ENCODE measurements around the gene LUZP2. TPM values are rescaled to one million over a fixed set of nuclear protein-coding genes. Genes with fewer than 3 reads are reported as not detected.

Gene LUZP2
- total and polyA plus RNA-seq, 2 donors (not counting 1 experiment from before 2014, with no cell fraction given) = not detected

DNA sequence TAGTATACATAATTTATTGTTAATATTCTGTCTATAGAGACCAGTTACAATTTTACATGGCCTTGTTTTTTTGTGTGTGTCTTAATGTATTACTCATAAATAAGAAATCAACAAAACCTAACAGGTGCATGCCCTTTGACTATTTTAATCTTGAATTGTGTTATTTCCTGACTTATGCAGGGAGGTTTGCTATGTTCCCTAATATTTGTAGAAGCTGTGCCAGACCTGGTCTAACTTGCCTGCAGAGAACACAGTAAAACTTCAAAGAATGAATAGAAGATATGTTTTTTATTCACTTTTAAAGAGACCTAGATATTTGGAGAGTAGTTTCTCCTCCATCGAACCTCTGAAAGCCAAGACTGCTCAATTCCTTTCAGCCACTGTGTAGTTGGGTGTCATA lies 234.7 kb downstream of the LUZP2 start:
- CTCF ChIA-PET = no interaction called here
- Histone ChIP-seq H4K20me1 (ENCODE audit: control insufficient read depth, insufficient read depth, low read length, poor library complexity, severe bottlenecking) (no peaks in the 10 kb centered on the region), H3K27ac (ENCODE audit: low read length in 2 of 2) (no peak overlapping the region), H3K4me2 (replicated peaks; ENCODE audit: low read depth, low read length, poor library complexity, severe bottlenecking) (no peak overlapping the region), H3K36me3 (replicated peaks in 1 of 2; ENCODE audit: control extremely low read depth in 1 of 2, control insufficient read depth in 1 of 2, extremely low read depth in 1 of 2, insufficient read depth in 2 of 2, low read length in 1 of 2) (no peaks in the 10 kb centered on the region), H3K27me3 (replicated peaks in 1 of 4; ENCODE audit: control extremely low read depth in 1 of 4, control insufficient read depth in 3 of 4, insufficient read depth in 4 of 4, low read length in 3 of 4) (no peaks in the 10 kb centered on the region), H3K79me2 (ENCODE audit: control insufficient read depth, insufficient read depth, low read length) (no peaks in the 10 kb centered on the region), H3K4me1 (ENCODE audit: control insufficient read depth in 2 of 2, insufficient read depth in 2 of 2, low read length in 2 of 2) (no peaks in the 10 kb centered on the region), H3K4me3 (ENCODE audit: control extremely low read depth in 1 of 5, extremely low read depth in 1 of 5, insufficient read depth in 1 of 5, low read depth in 2 of 5, low read length in 4 of 5) (no peak overlapping the region), H3K9ac (ENCODE audit: low read length) (no peak overlapping the region), H2AFZ (ENCODE audit: insufficient read depth, low read depth, low read length, poor library complexity, severe bottlenecking) (no peak overlapping the region), H3K9me3 (ENCODE audit: control extremely low read depth in 1 of 3, control insufficient read depth in 2 of 3, insufficient read depth in 1 of 3, low read length in 2 of 3) (no peaks in the 10 kb centered on the region)
- no peaks in the 10 kb centered on the region for H3K27me3 Mint-ChIP-seq
- TF ChIP-seq, protein P1, sequence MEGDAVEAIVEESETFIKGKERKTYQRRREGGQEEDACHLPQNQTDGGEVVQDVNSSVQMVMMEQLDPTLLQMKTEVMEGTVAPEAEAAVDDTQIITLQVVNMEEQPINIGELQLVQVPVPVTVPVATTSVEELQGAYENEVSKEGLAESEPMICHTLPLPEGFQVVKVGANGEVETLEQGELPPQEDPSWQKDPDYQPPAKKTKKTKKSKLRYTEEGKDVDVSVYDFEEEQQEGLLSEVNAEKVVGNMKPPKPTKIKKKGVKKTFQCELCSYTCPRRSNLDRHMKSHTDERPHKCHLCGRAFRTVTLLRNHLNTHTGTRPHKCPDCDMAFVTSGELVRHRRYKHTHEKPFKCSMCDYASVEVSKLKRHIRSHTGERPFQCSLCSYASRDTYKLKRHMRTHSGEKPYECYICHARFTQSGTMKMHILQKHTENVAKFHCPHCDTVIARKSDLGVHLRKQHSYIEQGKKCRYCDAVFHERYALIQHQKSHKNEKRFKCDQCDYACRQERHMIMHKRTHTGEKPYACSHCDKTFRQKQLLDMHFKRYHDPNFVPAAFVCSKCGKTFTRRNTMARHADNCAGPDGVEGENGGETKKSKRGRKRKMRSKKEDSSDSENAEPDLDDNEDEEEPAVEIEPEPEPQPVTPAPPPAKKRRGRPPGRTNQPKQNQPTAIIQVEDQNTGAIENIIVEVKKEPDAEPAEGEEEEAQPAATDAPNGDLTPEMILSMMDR (IDR thresholded peaks at IDR 0.05) = no peak
- TF ChIP-seq EZH2 (IDR thresholded peaks at IDR 0.05; ENCODE audit: borderline replicate concordance, insufficient read depth, low read depth, low read length, poor library complexity, severe bottlenecking) = no peak
- POLR2A ChIA-PET = no interaction called here
- WGBS (ENCODE audit: insufficient coverage) = no CpG with 5 or more reads among the region's 1 CpG
- no peak overlapping the region for H3K27ac Mint-ChIP-seq
- H3K9me3 Mint-ChIP-seq (ENCODE audit: insufficient read depth) = no peaks in the 10 kb centered on the region
- H3K4me3 Mint-ChIP-seq = no peak overlapping the region
- ATAC-seq (ENCODE audit: low read depth) (no peak), DNase-seq (no peak)
- H3K4me1 Mint-ChIP-seq = no peaks in the 10 kb centered on the region
- intact Hi-C loops (cut with micrococcal nuclease) = no loop called here

DNA sequence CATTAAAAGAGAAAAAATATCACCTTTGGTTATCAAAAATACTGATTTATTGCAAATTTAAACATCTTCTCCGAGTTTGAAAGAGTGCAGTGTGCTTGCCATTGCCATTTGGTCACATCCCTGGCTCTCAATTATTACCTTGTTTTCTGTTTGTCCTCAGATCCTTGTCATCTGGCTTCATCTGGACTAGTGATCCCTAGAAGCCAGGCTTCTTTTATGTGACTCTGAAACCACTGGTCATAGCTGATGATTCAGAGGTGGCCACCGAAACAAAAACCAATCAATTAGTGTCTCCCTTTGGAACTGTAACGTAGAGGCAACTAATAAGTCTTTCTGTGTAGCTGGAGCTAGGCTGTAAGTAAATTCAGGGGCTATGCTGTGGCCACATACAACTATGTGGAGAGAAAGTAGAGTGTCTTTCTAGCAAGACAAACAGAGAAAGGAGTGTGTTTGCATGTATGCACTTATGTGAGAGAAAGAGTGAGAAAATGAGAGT lies 237.9 kb downstream of the LUZP2 start:
- Histone ChIP-seq H3K27me3 (replicated peaks in 1 of 4; ENCODE audit: control extremely low read depth in 1 of 4, control insufficient read depth in 3 of 4, insufficient read depth in 4 of 4, low read length in 3 of 4) (no peaks in the 10 kb centered on the region), H3K4me2 (replicated peaks; ENCODE audit: low read depth, low read length, poor library complexity, severe bottlenecking) (no peak overlapping the region), H3K79me2 (ENCODE audit: control insufficient read depth, insufficient read depth, low read length) (no peaks in the 10 kb centered on the region), H4K20me1 (ENCODE audit: control insufficient read depth, insufficient read depth, low read length, poor library complexity, severe bottlenecking) (no peaks in the 10 kb centered on the region), H3K36me3 (replicated peaks in 1 of 2; ENCODE audit: control extremely low read depth in 1 of 2, control insufficient read depth in 1 of 2, extremely low read depth in 1 of 2, insufficient read depth in 2 of 2, low read length in 1 of 2) (no peaks in the 10 kb centered on the region), H3K9ac (ENCODE audit: low read length) (no peak overlapping the region), H3K4me1 (ENCODE audit: control insufficient read depth in 2 of 2, insufficient read depth in 2 of 2, low read length in 2 of 2) (peaks cover 0 to 3% of the 10 kb centered on the region in 2 donors), H2AFZ (ENCODE audit: insufficient read depth, low read depth, low read length, poor library complexity, severe bottlenecking) (no peak overlapping the region), H3K27ac (ENCODE audit: low read length in 2 of 2) (no peak overlapping the region), H3K4me3 (ENCODE audit: control extremely low read depth in 1 of 5, extremely low read depth in 1 of 5, insufficient read depth in 1 of 5, low read depth in 2 of 5, low read length in 4 of 5) (no peak overlapping the region), H3K9me3 (ENCODE audit: control extremely low read depth in 1 of 3, control insufficient read depth in 2 of 3, insufficient read depth in 1 of 3, low read length in 2 of 3) (no peaks in the 10 kb centered on the region)
- H3K27ac Mint-ChIP-seq = no peak overlapping the region
- intact Hi-C loops (cut with micrococcal nuclease) = no loop called here
- H3K27me3 Mint-ChIP-seq = no peaks in the 10 kb centered on the region
- ATAC-seq (ENCODE audit: low read depth) (no peak), DNase-seq (no peak)
- no peak overlapping the region for H3K4me3 Mint-ChIP-seq
- ChIA-PET POLR2A (no interaction called here), CTCF (no interaction called here)
- no peaks in the 10 kb centered on the region for H3K9me3 Mint-ChIP-seq (ENCODE audit: insufficient read depth)
- H3K4me1 Mint-ChIP-seq = peaks cover 5% of the 10 kb centered on the region
- WGBS (ENCODE audit: insufficient coverage) = 79% methylated on average over 2 of the region's 3 CpGs
- TF ChIP-seq, protein P1 (IDR thresholded peaks at IDR 0.05) = no peak
- TF ChIP-seq EZH2 (IDR thresholded peaks at IDR 0.05; ENCODE audit: borderline replicate concordance, insufficient read depth, low read depth, low read length, poor library complexity, severe bottlenecking) = no peak
